ENCODE measurements around the gene OR6V1.

OR6V1 gene, protein sequence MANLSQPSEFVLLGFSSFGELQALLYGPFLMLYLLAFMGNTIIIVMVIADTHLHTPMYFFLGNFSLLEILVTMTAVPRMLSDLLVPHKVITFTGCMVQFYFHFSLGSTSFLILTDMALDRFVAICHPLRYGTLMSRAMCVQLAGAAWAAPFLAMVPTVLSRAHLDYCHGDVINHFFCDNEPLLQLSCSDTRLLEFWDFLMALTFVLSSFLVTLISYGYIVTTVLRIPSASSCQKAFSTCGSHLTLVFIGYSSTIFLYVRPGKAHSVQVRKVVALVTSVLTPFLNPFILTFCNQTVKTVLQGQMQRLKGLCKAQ

DNA sequence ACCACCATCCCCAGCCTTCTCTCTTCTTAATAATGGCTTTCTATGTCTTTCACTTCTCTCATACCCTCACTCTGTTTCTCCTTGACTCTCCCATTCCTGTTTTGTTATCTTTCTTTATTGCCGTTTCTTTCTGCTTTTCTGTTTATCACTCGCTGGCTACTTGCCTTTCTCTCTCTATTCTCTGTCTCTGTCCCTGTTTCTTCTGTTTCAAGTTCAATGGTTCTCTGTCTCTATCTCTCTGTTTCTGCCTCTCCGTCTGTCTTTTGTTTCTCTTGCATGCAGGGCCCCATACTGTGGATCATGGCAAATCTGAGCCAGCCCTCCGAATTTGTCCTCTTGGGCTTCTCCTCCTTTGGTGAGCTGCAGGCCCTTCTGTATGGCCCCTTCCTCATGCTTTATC lies at the start of gene OR6V1:
Gene OR6V1 (plus strand): TSS at position 301 of the 400 bp plus-strand sequence. CDS start 0 bp downstream, at position 301.
- no peaks in the 10 kb centered on the region for H3K27me3 ChIP-seq (ENCODE audit: insufficient read depth, insufficient read length)
- no peaks in the 10 kb centered on the region; the same call in 1 of the 2 replicates for H3K9me3 ChIP-seq (ENCODE audit: insufficient read depth, low read length)
- TF ChIP-seq SUZ12 (IDR thresholded peaks at IDR 0.05; ENCODE audit: extremely low read depth, insufficient read depth, insufficient read length) (no peak), YY1 (IDR thresholded peaks at IDR 0.05; ENCODE audit: insufficient read depth, insufficient read length) (no peak), ZNF274 (IDR thresholded peaks at IDR 0.05; ENCODE audit: low read depth, low read length) (no peak)
- no peak within 1 kb of the TSS for H3K9ac ChIP-seq (ENCODE audit: insufficient read length, low read depth)
- no peak for DNase-seq (ENCODE audit: low read depth, low spot score)
- no peak within 1 kb of the TSS for H3K4me3 ChIP-seq (ENCODE audit: insufficient read length, low read depth)
- no peaks in the 10 kb centered on the region for H3K4me1 ChIP-seq (ENCODE audit: insufficient read depth, insufficient read length)
- no peaks in the 10 kb centered on the region for H3K36me3 ChIP-seq (ENCODE audit: insufficient read depth, insufficient read length, low read length)

DNA sequence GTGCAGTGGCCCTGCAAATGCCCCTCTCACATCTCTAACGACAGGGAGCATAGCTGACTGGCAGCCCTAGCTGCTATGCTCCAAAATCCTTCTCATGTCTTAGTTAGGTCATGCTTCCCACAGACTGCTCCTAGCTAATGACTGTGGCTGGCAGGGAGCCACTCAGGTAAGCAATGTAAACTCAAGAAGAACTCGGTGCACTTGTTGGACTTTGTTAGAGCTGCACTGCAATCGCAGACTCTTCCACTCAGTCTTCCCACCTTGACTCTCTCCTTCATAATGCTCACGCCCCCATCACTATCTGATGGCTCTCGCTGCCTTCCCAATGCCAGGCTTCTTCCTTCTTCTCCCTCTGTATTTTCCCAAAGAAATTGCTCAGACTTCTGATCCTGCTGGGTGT lies 49.2 kb upstream of the OR6V1 start:
- Histone ChIP-seq H3K4me1 (ENCODE audit: insufficient read depth, insufficient read length) (no peaks in the 10 kb centered on the region), H3K36me3 (ENCODE audit: insufficient read depth, insufficient read length, low read length) (no peaks in the 10 kb centered on the region), H3K9me3 (ENCODE audit: insufficient read depth, low read length) (no peaks in the 10 kb centered on the region), H3K4me3 (ENCODE audit: insufficient read length, low read depth) (no peak overlapping the region), H3K9ac (ENCODE audit: insufficient read length, low read depth) (no peak overlapping the region), H3K27me3 (ENCODE audit: insufficient read depth, insufficient read length) (peaks cover 3% of the 10 kb centered on the region)
- DNase-seq (ENCODE audit: low read depth, low spot score), result no peak
- TF ChIP-seq SUZ12 (IDR thresholded peaks at IDR 0.05; ENCODE audit: extremely low read depth, insufficient read depth, insufficient read length) (no peak), YY1 (IDR thresholded peaks at IDR 0.05; ENCODE audit: insufficient read depth, insufficient read length) (no peak), ZNF274 (IDR thresholded peaks at IDR 0.05; ENCODE audit: low read depth, low read length) (no peak)

GRCh38 chr7:143003393-143004051 lies 48.6 kb upstream of the OR6V1 start:
- TF ChIP-seq ZNF274 (IDR thresholded peaks at IDR 0.05; ENCODE audit: low read depth, low read length), result no peak
- TF ChIP-seq YY1 (IDR thresholded peaks at IDR 0.05; ENCODE audit: insufficient read depth, insufficient read length), result peak; percentile 39
- H3K4me1 ChIP-seq (ENCODE audit: insufficient read depth, insufficient read length), result no peaks in the 10 kb centered on the region
- no peaks in the 10 kb centered on the region for H3K9me3 ChIP-seq (ENCODE audit: insufficient read depth, low read length)
- H3K27me3 ChIP-seq (ENCODE audit: insufficient read depth, insufficient read length), result peaks cover 3% of the 10 kb centered on the region
- DNase-seq (ENCODE audit: low read depth, low spot score), result peak; percentile 27
- H3K4me3 ChIP-seq (ENCODE audit: insufficient read length, low read depth), result no peak overlapping the region
- H3K36me3 ChIP-seq (ENCODE audit: insufficient read depth, insufficient read length, low read length), result no peaks in the 10 kb centered on the region
- H3K9ac ChIP-seq (ENCODE audit: insufficient read length, low read depth), result no peak overlapping the region

DNA sequence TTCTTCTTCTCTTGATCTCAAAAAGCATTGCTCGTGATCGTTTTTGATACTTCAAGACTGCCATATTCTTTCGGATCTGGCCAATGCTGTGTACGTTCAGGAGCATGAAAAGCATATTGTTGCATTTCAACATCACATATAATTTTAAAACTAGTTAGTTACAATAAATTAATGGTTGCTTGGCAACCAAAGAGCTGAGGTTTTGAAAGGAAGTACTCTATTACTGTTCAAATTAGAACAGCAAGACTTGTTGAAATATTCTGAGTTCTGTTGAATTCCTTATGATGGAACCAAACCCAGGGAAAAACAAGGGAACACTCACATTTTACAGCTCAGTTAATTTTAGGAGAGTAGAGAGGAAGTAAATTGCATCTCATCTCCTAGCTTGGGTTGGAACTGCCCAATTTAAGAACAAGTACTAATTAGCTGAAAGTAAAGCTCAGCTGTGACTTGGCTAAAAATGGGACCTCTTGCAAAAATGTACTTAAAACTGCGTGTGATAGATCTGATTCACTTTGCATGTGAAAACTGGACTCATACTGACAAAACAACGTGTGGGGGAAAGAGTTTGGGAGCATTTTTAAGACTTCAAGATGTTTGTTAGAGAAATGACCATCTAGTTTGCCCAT lies 46.4 kb upstream of the OR6V1 start:
- Histone ChIP-seq H3K9ac (ENCODE audit: insufficient read length, low read depth) (no peak overlapping the region), H3K4me3 (ENCODE audit: insufficient read length, low read depth) (no peak overlapping the region), H3K36me3 (ENCODE audit: insufficient read depth, insufficient read length, low read length) (no peaks in the 10 kb centered on the region), H3K4me1 (ENCODE audit: insufficient read depth, insufficient read length) (no peaks in the 10 kb centered on the region), H3K27me3 (ENCODE audit: insufficient read depth, insufficient read length) (peaks cover 3% of the 10 kb centered on the region), H3K9me3 (ENCODE audit: insufficient read depth, low read length) (no peaks in the 10 kb centered on the region)
- TF ChIP-seq YY1 (IDR thresholded peaks at IDR 0.05; ENCODE audit: insufficient read depth, insufficient read length) (no peak), ZNF274 (IDR thresholded peaks at IDR 0.05; ENCODE audit: low read depth, low read length) (no peak), SUZ12 (IDR thresholded peaks at IDR 0.05; ENCODE audit: extremely low read depth, insufficient read depth, insufficient read length) (no peak)
- DNase-seq (ENCODE audit: low read depth, low spot score), result no peak

- Histone ChIP-seq H3K4me3 (ENCODE audit: insufficient read length, low read depth) (no peak overlapping the region), H3K36me3 (ENCODE audit: insufficient read depth, insufficient read length, low read length) (no peaks in the 10 kb centered on the region), H3K4me1 (ENCODE audit: insufficient read depth, insufficient read length) (no peaks in the 10 kb centered on the region), H3K9me3 (ENCODE audit: insufficient read depth, low read length) (no peaks in the 10 kb centered on the region), H3K9ac (ENCODE audit: insufficient read length, low read depth) (no peak overlapping the region), H3K27me3 (ENCODE audit: insufficient read depth, insufficient read length) (peaks cover 3% of the 10 kb centered on the region)
- TF ChIP-seq YY1 (IDR thresholded peaks at IDR 0.05; ENCODE audit: insufficient read depth, insufficient read length) (no peak), SUZ12 (IDR thresholded peaks at IDR 0.05; ENCODE audit: extremely low read depth, insufficient read depth, insufficient read length) (no peak), ZNF274 (IDR thresholded peaks at IDR 0.05; ENCODE audit: low read depth, low read length) (no peak)
- peak; percentile 80 for DNase-seq (ENCODE audit: low read depth, low spot score)
Measured at GRCh38 chr7:143008007-143008901, 43.9 kb upstream of the OR6V1 start.

- H3K4me3 ChIP-seq (ENCODE audit: insufficient read length, low read depth), result no peak overlapping the region
- no peaks in the 10 kb centered on the region for H3K9me3 ChIP-seq (ENCODE audit: insufficient read depth, low read length)
- H3K36me3 ChIP-seq (ENCODE audit: insufficient read depth, insufficient read length, low read length), result no peaks in the 10 kb centered on the region
- no peaks in the 10 kb centered on the region for H3K4me1 ChIP-seq (ENCODE audit: insufficient read depth, insufficient read length)
- TF ChIP-seq ZNF274 (IDR thresholded peaks at IDR 0.05; ENCODE audit: low read depth, low read length), result no peak
- TF ChIP-seq YY1 (IDR thresholded peaks at IDR 0.05; ENCODE audit: insufficient read depth, insufficient read length), result no peak
- TF ChIP-seq SUZ12 (IDR thresholded peaks at IDR 0.05; ENCODE audit: extremely low read depth, insufficient read depth, insufficient read length), result no peak
- no peaks in the 10 kb centered on the region for H3K27me3 ChIP-seq (ENCODE audit: insufficient read depth, insufficient read length)
- H3K9ac ChIP-seq (ENCODE audit: insufficient read length, low read depth), result no peak overlapping the region
- DNase-seq (ENCODE audit: low read depth, low spot score), result no peak
Measured at GRCh38 chr7:143012001-143012400, 40.1 kb upstream of the OR6V1 start.

All from NT2/D1 (cell line).